Activated gamma-delta T cell (primary cell): Measurements from ENCODE around the gene PLIN5.

ENCODE experiments used
- DNase-seq: peaks from one replicate; lab custom pipeline; 2025; lab: John Stamatoyannopoulos, UW

PLIN5 gene

GRCh38 chr19:4504891-4505569 lies 30.0 kb downstream of the PLIN5 start:
- DNase-seq: no peak

GRCh38 chr19:4504297-4504701 lies 30.7 kb downstream of the PLIN5 start:
- DNase-seq: no peak

- DNase-seq: no peak
Observed at GRCh38 chr19:4503825-4504170, 31.2 kb downstream of the PLIN5 start.

GRCh38 chr19:4503132-4503824 lies 31.7 kb downstream of the PLIN5 start:
- DNase-seq: no peak

GRCh38 chr19:4502282-4503131 lies 32.5 kb downstream of the PLIN5 start:
- no peak for DNase-seq

- DNase-seq: no peak
Observed at GRCh38 chr19:4501691-4502090, 33.3 kb downstream of the PLIN5 start.

- no peak for DNase-seq
Observed at GRCh38 chr19:4500841-4501591, 34.0 kb downstream of the PLIN5 start.

GRCh38 chr19:4499855-4500254 lies 35.2 kb downstream of the PLIN5 start:
- no peak for DNase-seq

- DNase-seq: no peak
Observed at GRCh38 chr19:4499318-4499717, 35.7 kb downstream of the PLIN5 start.

GRCh38 chr19:4498694-4499093 lies 36.3 kb downstream of the PLIN5 start:
- DNase-seq: no peak

GRCh38 chr19:4497770-4498389 lies 37.1 kb downstream of the PLIN5 start:
- no peak for DNase-seq

GRCh38 chr19:4496304-4496703 lies 38.7 kb downstream of the PLIN5 start:
- no peak for DNase-seq

GRCh38 chr19:4495471-4495870 lies 39.6 kb downstream of the PLIN5 start:
- no peak for DNase-seq

GRCh38 chr19:4494691-4495064 lies 40.3 kb downstream of the PLIN5 start:
- no peak for DNase-seq

GRCh38 chr19:4493929-4494690 lies 40.9 kb downstream of the PLIN5 start:
- DNase-seq: no peak

GRCh38 chr19:4493104-4493928 lies 41.7 kb downstream of the PLIN5 start:
- no peak for DNase-seq

GRCh38 chr19:4492337-4493103 lies 42.5 kb downstream of the PLIN5 start:
- no peak for DNase-seq

GRCh38 chr19:4491446-4491845 lies 43.6 kb downstream of the PLIN5 start:
- DNase-seq: no peak

- DNase-seq: no peak
Observed at GRCh38 chr19:4488496-4488895, 46.5 kb downstream of the PLIN5 start.
